H7 (cell line): ENCODE measurements around the gene STXBP1. TPM values are rescaled to one million over a fixed set of nuclear protein-coding genes. Genes with fewer than 3 reads are reported as not detected.

Experiments used
- DNase-seq: peaks from one replicate; pipeline ENCODE4 v3.0.0; 2012
- H3K27me3 ChIP-seq: 2 replicates; pipeline ENCODE4 v1.6.0; 2011; ENCODE audit warnings: mild to moderate bottlenecking, low read length; ENCODE audit not compliant: control insufficient read depth, insufficient read depth
- H3K36me3 ChIP-seq: replicated peaks from 2 replicates; pipeline ENCODE4 v1.5.1; 2011; ENCODE audit warnings: low read length; ENCODE audit not compliant: control insufficient read depth, insufficient read depth
- H3K4me3 ChIP-seq: 2 replicates; pipeline ENCODE4 v1.5.1; 2011; ENCODE audit warnings: low read depth, mild to moderate bottlenecking, control low read depth, low read length, moderate library complexity; ENCODE audit not compliant: insufficient read depth
- total RNA-seq: library from RNA; depleted of rRNA; stranded (reverse); fragments of >200 nt; shearing (Covaris generic); gene quantifications from 2 replicates; pipeline ENCODE4 v1.2.3, GENCODE V29; 2014; rRNA removed

STXBP1 gene
- total RNA-seq, 1 experiment from 2014 or later, result 5.9 TPM

DNA sequence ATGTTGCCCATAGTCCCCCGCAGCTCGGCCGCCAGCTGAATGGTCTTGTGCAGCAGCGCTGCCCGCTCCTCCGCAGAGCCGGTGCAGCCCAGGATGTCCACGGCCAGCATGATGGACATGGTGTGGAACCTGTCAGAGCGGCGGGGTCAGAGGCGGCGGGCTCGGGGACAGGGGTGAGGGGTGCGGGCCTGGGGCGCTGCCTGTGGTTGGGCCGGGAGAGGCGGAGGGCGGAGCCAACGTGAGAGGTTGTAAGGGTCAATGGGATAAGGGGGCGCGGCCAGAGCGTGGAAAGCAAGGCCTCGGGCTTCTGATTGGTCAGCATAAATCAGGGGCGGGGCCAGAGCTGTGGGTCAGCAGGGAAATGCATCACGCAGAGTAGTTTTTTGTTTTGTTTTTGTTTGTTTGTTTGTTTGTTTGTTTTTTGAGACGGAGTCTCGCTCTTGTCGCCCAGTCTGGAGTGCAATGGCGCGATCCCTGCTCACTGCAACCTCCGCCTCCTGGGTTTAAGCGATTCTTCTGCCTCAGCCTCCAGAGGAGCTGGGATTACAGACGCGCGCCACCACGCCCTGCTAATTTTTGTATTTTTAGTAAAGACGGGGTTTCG is 129.9 kb downstream of the STXBP1 start:
- Histone ChIP-seq H3K4me3 (peak overlapping the region; percentile 44), H3K36me3 (no peaks in the 10 kb centered on the region), H3K27me3 (peaks cover 6% of the 10 kb centered on the region; the same call in 1 of the 2 replicates)
- peak; percentile 98 for DNase-seq

Other genes starting within 250 kb of the STXBP1 start
- 18.8 and 23.3 TPM in 2 replicates for gene SLC2A8, start 215.1 kb upstream of the STXBP1 start, total RNA-seq
- 5.3 and 6.5 TPM in 2 replicates for gene ZNF79, start 187.9 kb upstream of the STXBP1 start, total RNA-seq
- 2,182 and 2,219 TPM in 2 replicates for gene RPL12, start 160.9 kb upstream of the STXBP1 start, total RNA-seq
- gene LRSAM1, start 160.8 kb upstream of the STXBP1 start, total RNA-seq, result 15.8 and 18.5 TPM in 2 replicates
- gene CFAP157, start 94.7 kb downstream of the STXBP1 start, total RNA-seq, result not detected in 2 replicates
- gene PTRH1, start 103.4 kb downstream of the STXBP1 start, total RNA-seq, result 14.3 and 21.2 TPM in 2 replicates
- gene TTC16, start 103.8 kb downstream of the STXBP1 start, total RNA-seq, result 0.11 TPM in 1 of 2 replicates, not detected in the other
- gene TOR2A, start 123.0 kb downstream of the STXBP1 start, total RNA-seq, result 13.7 and 19.3 TPM in 2 replicates
- 0.26 and 0.42 TPM in 2 replicates for gene SH2D3C, start 166.4 kb downstream of the STXBP1 start, total RNA-seq
- gene CDK9, start 173.8 kb downstream of the STXBP1 start, total RNA-seq, result 51.5 and 56.6 TPM in 2 replicates
- gene FPGS, start 190.6 kb downstream of the STXBP1 start, total RNA-seq, result 84.9 and 92.2 TPM in 2 replicates
- 1.4 and 1.8 TPM in 2 replicates for gene ENG, start 242.4 kb downstream of the STXBP1 start, total RNA-seq